ENCODE data around the gene GATA6.

Gene GATA6

GRCh38 chr18:22167091-22167470 is 2.3 kb upstream of the GATA6 start:
- no peak for DNase-seq

DNA sequence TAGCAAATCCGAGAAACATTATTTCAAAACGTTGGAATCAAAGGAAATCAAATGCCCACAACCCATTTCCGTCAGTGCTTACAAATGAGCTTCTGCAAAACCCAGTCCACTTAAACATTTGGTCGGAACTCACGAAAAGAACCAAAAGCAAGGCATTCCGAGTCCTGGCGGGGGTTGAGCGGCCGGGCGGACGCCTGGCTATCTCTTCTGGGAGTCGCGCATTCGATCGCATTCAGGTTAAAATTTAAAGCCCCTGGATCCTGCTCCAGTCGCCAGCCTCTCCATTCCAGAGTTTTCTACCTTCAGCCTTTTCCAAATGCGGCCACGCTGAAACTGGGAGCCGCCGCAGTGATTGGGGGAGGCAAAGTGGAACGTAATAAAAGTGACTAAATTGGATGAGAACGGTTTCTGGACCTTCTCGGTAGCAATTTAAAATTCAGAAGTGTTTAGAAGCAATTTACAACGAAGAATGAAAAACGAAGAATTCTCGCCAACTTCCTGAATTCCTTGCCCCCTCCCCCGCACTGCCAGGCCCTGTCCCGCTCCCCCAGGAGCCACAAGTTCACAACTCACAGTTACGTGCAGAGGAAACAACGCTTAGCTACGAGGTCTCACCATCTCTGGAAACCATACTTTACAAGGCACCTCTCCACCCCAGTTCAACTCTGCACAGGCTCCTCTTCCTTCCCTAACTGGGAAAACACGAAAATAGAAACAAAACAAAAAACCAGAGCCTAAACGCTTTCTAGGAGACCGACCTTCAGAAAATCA is 1.7 kb upstream of the GATA6 start:
- DNase-seq, result peak; percentile 10 to 30

- peak in 1 of 2 donors; percentile 4 for DNase-seq
Measured at GRCh38 chr18:22168360-22168921, 948 bp upstream of the GATA6 start.

GRCh38 chr18:22169889-22170420 is 566 bp downstream of the GATA6 start:
- DNase-seq, result no peak

DNA sequence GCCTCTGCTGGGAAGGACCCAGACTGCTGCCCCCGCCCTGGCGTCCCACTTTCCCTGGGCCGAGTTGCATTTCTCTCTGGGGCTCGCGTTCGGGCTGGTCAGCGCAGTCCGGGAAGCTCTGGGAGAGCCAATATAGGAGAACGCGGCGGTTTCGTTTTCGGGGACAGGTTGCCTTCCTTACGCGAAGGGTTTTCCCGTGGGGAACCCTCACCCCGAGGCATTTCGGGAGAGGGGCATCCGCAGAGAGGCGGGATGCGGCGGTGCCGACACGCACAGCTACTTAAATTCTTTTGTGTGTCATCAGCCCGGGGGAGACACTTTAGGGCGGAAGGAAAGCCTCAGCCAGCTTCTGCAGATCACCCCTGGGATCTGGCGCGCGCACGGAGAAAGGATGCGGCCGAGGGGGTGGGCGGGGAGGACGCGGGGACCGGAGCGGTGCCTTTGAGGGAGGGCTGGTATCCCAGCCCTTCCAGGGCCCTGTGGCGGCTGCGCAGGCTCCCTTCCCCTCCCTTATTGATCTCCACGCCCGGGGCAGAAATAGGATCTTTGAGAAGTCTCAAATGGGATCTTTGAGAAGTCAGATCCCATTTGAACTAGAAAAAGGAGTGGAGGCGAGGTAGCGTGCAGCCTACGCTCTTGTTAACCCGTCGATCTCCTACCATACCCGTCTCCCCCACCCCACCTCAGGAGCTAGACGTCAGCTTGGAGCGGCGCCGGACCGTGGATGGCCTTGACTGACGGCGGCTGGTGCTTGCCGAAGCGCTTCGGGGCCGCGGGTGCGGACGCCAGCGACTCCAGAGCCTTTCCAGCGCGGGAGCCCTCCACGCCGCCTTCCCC is 1.2 kb downstream of the GATA6 start:
- DNase-seq, result peak in 1 of 2 donors; percentile 10

DNA sequence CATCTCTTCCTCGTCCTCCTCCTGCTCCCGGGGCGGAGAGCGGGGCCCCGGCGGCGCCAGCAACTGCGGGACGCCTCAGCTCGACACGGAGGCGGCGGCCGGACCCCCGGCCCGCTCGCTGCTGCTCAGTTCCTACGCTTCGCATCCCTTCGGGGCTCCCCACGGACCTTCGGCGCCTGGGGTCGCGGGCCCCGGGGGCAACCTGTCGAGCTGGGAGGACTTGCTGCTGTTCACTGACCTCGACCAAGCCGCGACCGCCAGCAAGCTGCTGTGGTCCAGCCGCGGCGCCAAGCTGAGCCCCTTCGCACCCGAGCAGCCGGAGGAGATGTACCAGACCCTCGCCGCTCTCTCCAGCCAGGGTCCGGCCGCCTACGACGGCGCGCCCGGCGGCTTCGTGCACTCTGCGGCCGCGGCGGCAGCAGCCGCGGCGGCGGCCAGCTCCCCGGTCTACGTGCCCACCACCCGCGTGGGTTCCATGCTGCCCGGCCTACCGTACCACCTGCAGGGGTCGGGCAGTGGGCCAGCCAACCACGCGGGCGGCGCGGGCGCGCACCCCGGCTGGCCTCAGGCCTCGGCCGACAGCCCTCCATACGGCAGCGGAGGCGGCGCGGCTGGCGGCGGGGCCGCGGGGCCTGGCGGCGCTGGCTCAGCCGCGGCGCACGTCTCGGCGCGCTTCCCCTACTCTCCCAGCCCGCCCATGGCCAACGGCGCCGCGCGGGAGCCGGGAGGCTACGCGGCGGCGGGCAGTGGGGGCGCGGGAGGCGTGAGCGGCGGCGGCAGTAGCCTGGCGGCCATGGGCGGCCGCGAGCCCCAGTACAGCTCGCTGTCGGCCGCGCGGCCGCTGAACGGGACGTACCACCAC is 2.1 kb downstream of the GATA6 start:
- no peak for DNase-seq

DNA sequence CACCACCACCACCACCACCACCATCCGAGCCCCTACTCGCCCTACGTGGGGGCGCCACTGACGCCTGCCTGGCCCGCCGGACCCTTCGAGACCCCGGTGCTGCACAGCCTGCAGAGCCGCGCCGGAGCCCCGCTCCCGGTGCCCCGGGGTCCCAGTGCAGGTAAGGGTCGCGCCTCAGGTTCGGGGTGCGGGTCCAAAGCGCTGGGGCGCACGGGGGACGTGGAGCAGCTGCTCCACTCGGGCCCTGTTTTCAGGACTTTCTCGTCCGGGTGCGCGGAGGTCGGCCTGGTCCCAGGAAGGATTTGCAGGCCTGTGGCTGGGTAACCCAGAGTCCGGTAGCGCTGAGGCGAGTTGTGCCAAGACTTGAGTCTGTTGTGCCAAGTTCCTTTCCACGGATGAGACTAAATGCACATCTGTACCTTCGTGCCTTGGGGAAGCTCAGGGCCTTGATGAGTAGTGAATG is 2.8 kb downstream of the GATA6 start:
- no peak for DNase-seq

DNA sequence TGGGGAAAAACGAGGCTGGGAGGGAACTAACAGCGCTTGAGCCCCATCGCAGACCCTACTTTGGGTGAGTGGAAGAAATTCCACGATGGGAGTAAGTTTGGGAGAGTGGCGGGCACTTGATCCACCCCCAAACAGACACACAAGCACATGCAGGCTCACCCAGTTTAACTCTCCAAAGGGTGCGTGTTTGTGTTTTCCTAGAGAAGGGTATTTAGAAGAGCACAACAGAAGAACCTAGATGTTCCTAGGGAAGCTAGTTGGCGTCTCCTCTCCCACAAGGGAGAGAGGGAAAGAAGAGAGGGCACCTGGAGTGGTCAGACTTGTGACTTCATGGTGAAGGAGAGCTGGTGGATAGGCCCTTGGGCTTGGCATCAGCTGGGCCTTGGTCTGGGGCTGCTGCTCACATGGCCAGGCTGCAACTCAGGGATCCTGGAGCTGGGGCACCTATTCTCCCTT is 3.2 kb downstream of the GATA6 start:
- DNase-seq, result no peak

- DNase-seq, result no peak
Measured at GRCh38 chr18:22173221-22173927, 4.0 kb downstream of the GATA6 start.

GRCh38 chr18:22173928-22174301 is 4.5 kb downstream of the GATA6 start:
- no peak for DNase-seq

GRCh38 chr18:22174341-22175145 is 5.2 kb downstream of the GATA6 start:
- DNase-seq, result no peak

DNA sequence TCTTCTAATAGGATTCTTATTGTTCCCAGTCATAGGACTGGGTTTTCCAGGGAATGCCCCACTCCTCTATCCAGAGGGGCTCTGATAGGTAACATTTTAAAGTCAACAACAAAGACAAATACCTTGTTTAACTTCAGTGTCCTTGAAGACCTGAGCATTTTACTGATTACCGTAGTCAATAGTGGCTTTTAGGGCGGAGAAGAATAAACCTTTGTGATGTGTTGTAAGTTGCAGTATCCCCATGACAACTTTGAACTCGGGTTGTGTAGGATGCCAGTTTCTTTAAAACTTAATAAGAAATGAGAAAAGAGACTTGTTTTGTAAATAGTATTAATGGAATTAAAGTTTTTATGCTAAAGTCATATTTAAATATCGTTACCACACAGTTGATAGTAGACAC is 6.0 kb downstream of the GATA6 start:
- DNase-seq, result no peak

DNA sequence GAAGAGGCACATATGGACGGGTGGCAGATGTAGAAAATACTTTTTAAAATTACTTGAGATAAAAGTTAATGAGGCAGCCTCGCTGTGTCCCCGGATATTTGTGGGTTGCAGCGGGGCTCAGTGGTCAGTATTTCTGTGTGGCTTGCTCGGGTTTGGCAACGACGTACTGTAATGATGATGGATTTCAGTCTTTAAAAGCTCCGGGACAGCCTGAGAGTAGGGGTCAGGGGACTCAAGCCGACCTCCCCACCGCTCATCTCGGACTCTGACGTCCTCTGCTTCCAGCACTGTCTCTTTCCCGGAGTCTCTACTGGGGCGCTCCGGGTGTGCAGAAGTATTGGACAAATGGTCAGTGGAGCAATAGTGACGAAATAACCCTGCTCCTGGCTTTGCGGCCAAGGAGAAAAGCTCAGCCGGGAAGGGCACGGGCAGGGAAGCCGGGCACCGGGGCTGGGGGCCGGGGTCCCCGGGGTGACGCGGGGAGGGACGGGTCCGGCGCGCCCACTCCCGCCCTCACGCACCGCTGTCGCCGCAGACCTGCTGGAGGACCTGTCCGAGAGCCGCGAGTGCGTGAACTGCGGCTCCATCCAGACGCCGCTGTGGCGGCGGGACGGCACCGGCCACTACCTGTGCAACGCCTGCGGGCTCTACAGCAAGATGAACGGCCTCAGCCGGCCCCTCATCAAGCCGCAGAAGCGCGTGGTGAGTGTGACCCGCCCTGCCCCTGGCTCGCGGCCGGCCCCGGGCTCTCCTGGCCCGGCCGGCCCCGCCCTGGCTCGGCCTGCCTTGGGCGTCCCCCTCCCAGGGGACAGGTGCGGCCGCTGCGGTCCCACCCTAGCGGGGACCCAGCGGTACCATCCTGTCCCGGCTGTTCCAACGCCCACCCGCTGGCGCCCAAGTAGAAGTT is 7.3 kb downstream of the GATA6 start:
- DNase-seq, result no peak

GRCh38 chr18:22177327-22177871 is 8.0 kb downstream of the GATA6 start:
- DNase-seq, result no peak

GRCh38 chr18:22179174-22179573 is 9.8 kb downstream of the GATA6 start:
- no peak for DNase-seq

GRCh38 chr18:22179631-22180030 is 10.2 kb downstream of the GATA6 start:
- no peak for DNase-seq

DNA sequence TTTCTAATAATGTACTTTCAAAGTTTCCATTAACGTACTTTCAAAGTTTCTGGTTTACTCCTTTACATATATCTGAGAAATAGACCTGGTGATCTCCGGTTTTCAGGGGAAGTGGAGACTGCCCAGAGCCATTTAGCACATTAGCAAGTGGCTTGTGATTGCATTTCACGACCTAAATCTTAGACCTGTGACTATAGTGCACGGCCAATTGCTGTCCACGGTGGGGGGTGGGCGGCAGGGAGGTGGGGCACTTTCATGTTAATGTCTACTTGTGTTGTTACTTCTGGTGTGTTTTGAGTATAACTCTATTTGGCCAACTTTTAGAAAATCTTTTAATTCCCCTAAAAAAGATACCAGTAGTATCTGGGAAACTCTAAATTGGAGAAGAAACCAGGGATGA is 11.3 kb downstream of the GATA6 start:
- no peak for DNase-seq

GRCh38 chr18:22182884-22183697 is 13.7 kb downstream of the GATA6 start:
- DNase-seq, result no peak

All from inflammatory macrophage treated with lipopolysaccharide for 1 hour (primary cell).